ENCODE results near the gene KMT2C. TPM values are rescaled to one million over a fixed set of nuclear protein-coding genes. Genes with fewer than 3 reads are reported as not detected.

Gene KMT2C
- total and polyA plus RNA-seq, 2 of the 13 experiments (the other 11 are each of a cell fraction or from before 2014, with no cell fraction given) = 7.1 to 14.4 TPM

DNA sequence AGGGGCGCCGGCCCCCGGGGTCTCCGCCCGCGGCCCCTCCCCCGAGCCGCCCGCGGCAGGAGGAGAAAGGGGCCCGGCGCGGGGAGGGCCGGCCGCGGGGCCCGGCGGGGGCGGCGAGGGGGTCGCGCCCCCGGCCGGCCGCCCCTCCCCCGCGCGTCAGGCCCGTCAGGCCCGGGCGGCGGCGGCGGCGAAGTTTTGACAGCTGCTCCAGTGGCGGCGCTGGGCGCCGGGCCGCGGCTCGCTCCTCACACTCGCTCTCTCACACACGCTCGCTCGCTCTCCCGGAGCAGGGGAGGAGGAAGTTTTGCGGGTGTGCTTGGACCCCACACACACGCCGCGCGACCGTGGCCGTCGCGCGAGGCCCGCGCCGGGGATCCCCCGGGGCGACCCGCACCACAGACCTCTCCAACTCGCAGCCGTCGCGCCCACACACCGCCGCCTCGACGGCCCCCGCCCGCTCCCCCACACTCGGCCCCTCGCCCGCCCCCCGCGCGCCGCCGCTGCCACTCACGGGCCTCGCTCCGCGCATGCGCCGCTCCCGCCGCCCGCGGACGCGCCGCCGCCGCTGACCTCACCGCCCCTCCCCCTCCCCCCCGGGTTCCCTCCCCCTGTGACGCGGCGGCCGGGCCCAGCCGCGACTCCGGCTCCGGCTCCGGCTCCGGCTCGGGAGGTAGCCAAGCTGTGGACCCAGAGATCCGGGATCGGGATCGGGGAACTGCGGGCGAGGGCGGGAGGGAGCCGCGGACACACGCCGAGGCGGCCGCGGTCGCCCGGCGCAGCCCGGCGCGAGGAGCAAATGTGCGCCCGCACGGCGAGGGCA, 518 bp upstream of the KMT2C start (continued):
- TF ChIP-seq, protein P1, sequence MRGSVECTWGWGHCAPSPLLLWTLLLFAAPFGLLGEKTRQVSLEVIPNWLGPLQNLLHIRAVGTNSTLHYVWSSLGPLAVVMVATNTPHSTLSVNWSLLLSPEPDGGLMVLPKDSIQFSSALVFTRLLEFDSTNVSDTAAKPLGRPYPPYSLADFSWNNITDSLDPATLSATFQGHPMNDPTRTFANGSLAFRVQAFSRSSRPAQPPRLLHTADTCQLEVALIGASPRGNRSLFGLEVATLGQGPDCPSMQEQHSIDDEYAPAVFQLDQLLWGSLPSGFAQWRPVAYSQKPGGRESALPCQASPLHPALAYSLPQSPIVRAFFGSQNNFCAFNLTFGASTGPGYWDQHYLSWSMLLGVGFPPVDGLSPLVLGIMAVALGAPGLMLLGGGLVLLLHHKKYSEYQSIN (CRISPR knock-in tag; IDR thresholded peaks at IDR 0.05; ENCODE audit: borderline replicate concordance) = no peak
- no peak for TF ChIP-seq ZNF674 (CRISPR knock-in tag; IDR thresholded peaks at IDR 0.05; ENCODE audit: low read depth)
- peak; percentile 91 for TF ChIP-seq TFDP2 (CRISPR knock-in tag; IDR thresholded peaks at IDR 0.05)
- TF ChIP-seq ZFY (CRISPR knock-in tag; IDR thresholded peaks at IDR 0.05) = peak; percentile 49
- peak; percentile 55; the same call in 1 of the 2 replicates for TF ChIP-seq SPEN (CRISPR knock-in tag; IDR thresholded peaks at IDR 0.05; ENCODE audit: low read depth)
- no peak for TF ChIP-seq NFE2L2 (IDR thresholded peaks at IDR 0.05; ENCODE audit: low read length)
- TF ChIP-seq EHMT2 (IDR thresholded peaks at IDR 0.05; ENCODE audit: borderline replicate concordance, low read depth, low read length) = no peak
- peak; percentile 73 for TF ChIP-seq RBM39 (IDR thresholded peaks at IDR 0.05; ENCODE audit: low read depth, low read length, poor library complexity, severe bottlenecking)
- TF ChIP-seq, protein P2, sequence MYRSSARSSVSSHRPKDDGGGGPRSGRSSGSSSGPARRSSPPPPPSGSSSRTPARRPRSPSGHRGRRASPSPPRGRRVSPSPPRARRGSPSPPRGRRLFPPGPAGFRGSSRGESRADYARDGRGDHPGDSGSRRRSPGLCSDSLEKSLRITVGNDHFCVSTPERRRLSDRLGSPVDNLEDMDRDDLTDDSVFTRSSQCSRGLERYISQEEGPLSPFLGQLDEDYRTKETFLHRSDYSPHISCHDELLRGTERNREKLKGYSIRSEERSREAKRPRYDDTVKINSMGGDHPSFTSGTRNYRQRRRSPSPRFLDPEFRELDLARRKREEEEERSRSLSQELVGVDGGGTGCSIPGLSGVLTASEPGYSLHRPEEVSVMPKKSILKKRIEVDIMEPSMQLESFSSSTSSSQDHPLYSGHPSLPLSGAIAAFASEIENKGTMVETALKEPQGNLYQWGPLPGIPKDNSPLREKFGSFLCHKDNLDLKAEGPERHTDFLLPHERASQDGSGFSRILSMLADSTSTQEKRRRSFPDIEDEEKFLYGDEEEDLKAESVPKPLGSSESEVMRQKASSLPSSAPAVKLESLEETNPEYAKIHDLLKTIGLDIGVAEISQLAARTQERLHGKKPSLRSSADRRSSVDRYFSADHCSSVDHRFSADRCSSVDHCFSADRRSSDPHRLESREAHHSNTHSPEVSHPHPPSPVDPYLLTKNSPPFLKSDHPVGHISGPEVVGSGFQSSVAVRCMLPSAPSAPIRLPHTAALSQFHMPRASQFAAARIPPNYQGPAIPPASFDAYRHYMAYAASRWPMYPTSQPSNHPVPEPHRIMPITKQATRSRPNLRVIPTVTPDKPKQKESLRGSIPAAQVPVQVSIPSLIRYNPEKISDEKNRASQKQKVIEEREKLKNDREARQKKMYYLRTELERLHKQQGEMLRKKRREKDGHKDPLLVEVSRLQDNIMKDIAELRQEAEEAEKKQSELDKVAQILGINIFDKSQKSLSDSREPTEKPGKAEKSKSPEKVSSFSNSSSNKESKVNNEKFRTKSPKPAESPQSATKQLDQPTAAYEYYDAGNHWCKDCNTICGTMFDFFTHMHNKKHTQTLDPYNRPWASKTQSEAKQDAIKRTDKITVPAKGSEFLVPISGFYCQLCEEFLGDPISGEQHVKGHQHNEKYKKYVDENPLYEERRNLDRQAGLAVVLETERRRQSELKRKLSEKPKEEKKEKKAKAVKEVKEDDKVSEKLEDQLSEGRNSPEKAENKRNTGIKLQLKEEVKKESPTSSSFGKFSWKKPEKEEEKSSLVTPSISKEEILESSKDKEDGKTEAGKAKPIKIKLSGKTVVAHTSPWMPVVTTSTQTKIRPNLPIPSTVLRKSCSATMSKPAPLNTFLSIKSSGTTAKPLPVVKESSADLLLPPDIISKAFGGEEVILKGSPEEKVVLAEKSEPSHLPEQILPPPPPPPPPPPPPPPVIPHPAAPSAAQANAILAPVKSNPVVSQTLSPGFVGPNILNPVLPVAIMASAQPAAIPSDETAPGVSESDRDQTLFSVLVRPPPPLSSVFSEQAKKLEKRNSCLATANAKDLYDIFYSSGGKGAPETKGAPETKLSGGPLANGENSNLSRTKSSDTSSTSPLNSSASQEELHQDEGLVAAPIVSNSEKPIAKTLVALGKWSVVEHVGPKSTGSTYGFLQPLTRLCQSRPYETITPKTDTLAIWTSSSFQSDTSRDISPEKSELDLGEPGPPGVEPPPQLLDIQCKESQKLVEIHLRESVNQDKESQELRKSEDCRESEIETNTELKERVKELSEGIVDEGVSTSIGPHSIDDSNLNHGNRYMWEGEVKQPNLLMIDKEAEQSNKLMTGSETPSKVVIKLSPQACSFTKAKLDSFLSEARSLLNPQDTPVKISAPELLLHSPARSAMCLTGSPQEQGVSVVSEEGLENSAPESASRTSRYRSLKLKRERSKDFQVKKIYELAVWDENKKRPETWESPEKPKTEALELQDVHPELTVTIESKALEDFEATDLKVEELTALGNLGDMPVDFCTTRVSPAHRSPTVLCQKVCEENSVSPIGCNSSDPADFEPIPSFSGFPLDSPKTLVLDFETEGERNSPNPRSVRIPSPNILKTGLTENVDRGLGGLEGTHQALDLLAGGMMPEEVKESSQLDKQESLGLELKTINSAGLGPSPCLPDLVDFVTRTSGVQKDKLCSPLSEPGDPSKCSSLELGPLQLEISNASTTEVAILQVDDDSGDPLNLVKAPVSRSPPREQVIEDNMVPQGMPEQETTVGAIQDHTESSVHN (CRISPR knock-in tag; IDR thresholded peaks at IDR 0.05) = peak; percentile 63; the same call in 1 of the 2 replicates
- TF ChIP-seq, protein P3, sequence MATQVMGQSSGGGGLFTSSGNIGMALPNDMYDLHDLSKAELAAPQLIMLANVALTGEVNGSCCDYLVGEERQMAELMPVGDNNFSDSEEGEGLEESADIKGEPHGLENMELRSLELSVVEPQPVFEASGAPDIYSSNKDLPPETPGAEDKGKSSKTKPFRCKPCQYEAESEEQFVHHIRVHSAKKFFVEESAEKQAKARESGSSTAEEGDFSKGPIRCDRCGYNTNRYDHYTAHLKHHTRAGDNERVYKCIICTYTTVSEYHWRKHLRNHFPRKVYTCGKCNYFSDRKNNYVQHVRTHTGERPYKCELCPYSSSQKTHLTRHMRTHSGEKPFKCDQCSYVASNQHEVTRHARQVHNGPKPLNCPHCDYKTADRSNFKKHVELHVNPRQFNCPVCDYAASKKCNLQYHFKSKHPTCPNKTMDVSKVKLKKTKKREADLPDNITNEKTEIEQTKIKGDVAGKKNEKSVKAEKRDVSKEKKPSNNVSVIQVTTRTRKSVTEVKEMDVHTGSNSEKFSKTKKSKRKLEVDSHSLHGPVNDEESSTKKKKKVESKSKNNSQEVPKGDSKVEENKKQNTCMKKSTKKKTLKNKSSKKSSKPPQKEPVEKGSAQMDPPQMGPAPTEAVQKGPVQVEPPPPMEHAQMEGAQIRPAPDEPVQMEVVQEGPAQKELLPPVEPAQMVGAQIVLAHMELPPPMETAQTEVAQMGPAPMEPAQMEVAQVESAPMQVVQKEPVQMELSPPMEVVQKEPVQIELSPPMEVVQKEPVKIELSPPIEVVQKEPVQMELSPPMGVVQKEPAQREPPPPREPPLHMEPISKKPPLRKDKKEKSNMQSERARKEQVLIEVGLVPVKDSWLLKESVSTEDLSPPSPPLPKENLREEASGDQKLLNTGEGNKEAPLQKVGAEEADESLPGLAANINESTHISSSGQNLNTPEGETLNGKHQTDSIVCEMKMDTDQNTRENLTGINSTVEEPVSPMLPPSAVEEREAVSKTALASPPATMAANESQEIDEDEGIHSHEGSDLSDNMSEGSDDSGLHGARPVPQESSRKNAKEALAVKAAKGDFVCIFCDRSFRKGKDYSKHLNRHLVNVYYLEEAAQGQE (IDR thresholded peaks at IDR 0.05; ENCODE audit: borderline replicate concordance in 1 of 2, low read depth in 1 of 2, low read length in 2 of 2) = no peak
- TF ChIP-seq DR1 (CRISPR knock-in tag; IDR thresholded peaks at IDR 0.05) = no peak
- TF ChIP-seq KLF12 (CRISPR knock-in tag; IDR thresholded peaks at IDR 0.05; ENCODE audit: borderline replicate concordance) = no peak
- TF ChIP-seq ZSCAN22 (CRISPR knock-in tag; IDR thresholded peaks at IDR 0.05) = no peak
- TF ChIP-seq NFIC (IDR thresholded peaks at IDR 0.05; ENCODE audit: low read length) = no peak
